COLO829 (cell line): ENCODE data around the gene CPNE5.
A peak's percentile ranks its signal among the peaks of the same experiment; 100 is the strongest.

ENCODE experiments used
- DNase-seq: peaks from one replicate; pipeline ENCODE4 v3.0.0; 2012; ENCODE audit warnings: low spot score

Gene CPNE5

GRCh38 chr6:36743538-36744303, 95.5 kb downstream of the CPNE5 start:
- no peak for DNase-seq

DNA sequence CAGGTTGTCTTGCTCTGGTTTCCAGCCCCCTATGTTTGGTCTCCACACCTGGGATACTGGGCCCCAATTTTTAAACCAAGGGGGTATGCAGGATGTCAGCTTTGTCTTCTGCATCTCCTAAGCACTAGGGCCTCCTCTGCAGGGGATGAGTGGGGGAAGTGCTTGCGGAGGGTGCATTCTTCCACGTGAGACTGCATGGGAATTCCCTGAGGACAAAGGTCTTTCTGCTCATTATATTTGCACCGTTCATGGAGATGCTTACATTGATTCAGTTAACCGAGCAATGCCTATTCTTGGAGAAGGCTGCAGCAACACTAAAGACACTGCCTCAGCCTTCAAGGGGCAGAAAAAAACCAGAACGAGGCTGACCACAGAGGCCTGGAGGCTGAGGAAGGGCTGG, 96.2 kb downstream of the CPNE5 start:
- no peak for DNase-seq

- no peak for DNase-seq
Observed at GRCh38 chr6:36742146-36742545, 97.1 kb downstream of the CPNE5 start.

GRCh38 chr6:36740818-36741179, 98.4 kb downstream of the CPNE5 start:
- DNase-seq, result no peak

DNA sequence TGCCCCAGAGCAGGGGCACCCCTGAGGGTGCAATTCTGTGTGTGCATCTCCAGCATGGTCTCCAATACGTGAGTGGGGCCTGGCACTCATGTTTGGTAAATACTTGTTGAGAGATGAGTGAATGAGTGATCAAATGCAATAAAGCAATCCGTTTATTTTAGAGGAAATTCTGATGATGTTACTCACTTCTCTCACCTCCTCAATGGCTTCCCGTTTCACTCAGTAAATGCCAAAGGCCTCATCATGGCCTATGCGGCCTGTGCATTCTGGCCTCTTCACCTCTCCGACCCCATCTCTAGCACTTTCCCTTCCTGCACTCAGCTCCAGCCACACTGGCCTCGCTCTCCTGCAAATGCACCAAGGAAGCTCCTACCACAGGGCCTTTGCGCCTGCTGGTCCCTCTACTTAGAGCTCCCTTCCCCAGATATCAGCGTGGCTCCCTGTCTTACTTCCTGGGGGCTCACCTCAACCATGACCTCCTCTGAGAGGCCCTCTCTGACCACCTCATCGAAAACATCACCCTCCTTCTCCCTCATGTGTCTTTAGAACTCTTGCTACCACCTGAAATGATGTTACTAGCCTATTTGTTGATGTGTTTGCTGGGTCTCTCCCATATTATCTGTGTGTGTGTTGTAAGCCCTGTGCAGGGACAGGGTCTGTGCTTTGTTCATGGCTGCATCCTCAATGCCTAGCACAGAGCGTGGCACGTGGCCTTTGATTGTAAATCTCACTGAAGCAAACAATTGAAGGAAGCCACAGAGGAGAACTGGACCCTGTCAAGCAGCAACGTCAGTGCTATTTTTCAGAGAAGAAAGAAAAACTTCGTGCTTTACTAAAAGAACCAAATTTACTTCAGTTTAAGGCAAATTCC, 99.1 kb downstream of the CPNE5 start:
- no peak for DNase-seq

DNA sequence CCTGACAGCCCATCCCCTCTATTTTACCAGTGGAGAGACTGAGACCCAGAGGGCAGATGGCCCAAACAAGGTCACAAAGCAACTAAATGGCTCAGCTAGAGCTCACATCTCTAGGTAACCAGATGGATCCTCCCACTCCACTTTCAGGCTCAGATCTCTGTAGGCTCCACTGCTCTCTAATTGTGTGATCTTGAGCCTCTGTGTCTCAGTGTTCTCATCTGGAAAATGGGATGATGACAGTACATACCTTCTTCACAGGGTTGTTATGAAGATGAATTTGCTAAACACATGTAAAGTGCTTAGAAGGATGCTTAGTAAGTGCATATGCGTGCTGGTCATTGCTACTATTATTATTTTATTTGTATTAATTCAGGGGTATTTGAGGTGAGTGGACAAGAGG, 101.1 kb downstream of the CPNE5 start:
- no peak for DNase-seq

GRCh38 chr6:36737043-36737785, 102.0 kb downstream of the CPNE5 start:
- no peak for DNase-seq

DNA sequence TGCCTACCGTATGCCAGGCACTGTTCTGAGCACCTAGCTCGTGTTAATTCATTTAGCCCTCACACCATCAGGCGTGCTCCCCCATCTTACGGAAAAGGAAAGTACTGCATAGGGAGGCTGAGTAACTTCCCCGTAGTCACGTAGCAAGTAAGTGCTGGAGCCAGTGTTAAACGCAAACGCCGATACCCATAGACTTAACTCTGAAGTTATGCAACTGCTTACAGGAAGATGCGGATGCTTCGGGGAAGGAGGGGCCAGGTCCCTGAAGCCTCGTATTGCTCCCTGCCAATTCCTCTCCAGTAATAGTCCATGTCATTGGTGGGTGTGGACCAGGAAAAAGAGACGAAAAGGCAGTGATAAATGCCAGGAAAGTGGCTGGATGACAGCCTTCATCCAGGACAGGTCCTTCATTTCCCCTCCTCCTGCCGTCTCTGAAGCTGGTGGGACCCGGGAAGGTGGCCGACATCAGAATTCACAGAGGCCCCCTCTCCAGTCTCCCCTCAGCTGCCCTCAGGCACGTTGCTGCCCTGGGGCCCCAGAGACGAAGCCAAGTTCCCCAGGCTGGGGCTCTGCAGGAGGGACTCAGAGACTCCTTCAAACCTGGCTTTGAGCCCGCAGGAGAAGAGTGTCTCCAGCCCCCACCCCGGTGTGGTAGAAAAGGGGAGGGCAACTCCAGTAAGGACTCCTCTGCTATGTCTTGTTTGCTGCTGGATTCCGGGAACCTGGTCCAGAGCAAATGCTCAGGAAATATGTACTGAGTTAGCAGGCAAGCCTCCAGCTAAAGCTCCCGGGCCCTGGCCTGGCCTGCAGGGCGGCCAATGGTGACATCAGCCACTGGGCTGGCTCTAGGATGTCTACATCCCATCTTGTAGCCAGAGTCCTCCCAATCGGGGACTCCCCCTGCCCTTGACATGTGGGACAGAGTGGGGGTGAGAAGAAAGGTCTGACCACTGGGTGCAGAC, 103.9 kb downstream of the CPNE5 start:
- no peak for DNase-seq

DNA sequence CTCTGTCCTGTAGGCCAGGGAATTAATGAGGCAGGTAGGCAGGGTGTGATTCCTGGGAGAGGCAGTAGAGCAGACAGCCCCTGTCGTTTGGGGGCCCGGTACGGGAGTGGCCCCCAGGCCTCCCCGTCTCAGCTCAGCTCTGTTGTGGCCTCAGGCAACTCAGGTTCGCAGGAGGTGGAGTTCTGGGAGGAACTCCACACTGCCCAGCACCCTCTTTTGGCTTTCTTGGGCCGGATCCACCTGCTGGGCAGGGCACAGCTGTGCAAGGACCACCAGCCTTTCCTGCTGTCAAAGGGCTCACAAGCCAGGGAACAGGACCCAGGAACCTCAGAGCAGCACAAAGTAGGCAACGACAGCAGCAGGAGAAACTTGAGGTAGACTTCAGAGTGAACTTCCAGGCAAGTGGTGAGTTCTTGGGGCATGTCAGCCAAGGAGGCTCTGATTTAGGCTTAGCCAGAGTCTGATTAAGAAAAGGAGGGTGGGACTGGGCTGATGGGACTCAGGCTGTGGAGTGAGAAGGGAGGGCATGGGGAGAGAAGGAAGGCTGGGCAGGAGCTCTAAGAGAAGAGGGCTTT, 104.7 kb downstream of the CPNE5 start:
- DNase-seq, result no peak

- no peak for DNase-seq
Observed at GRCh38 chr6:36733300-36733699, 105.9 kb downstream of the CPNE5 start.

DNA sequence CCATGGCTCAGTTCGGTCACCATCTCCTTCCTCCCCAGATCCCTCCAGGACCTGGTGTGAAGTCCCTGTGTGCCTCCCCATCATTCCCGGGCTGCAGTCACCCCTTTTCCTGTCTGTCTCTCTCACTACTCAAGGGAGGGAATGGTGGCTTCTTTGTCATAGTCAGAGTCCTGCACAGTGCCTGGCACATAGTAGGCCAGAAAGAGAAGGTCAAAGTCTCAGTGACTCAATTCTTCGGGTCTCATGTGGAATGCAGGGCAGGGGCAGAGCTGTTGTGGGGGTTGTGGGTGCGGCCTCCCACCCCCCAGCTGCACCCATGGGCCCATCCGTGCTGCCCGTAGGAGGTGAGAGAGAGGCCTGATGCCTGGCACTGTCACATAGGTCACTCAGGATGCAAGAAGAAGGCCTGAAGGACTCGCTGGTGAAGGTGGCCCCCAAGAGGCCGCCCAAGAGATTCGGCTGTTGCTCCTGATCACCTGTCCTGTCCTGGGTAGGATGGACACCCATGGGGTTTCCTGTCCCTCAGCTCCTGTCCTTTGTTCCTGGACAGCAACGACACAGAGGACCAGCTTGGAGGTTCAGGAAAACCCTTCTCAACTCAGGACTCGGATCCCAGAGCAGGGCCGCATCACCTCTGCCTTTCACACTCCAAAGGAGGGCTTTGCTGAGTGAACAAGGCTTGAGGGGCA, 107.5 kb downstream of the CPNE5 start:
- DNase-seq, result no peak

DNA sequence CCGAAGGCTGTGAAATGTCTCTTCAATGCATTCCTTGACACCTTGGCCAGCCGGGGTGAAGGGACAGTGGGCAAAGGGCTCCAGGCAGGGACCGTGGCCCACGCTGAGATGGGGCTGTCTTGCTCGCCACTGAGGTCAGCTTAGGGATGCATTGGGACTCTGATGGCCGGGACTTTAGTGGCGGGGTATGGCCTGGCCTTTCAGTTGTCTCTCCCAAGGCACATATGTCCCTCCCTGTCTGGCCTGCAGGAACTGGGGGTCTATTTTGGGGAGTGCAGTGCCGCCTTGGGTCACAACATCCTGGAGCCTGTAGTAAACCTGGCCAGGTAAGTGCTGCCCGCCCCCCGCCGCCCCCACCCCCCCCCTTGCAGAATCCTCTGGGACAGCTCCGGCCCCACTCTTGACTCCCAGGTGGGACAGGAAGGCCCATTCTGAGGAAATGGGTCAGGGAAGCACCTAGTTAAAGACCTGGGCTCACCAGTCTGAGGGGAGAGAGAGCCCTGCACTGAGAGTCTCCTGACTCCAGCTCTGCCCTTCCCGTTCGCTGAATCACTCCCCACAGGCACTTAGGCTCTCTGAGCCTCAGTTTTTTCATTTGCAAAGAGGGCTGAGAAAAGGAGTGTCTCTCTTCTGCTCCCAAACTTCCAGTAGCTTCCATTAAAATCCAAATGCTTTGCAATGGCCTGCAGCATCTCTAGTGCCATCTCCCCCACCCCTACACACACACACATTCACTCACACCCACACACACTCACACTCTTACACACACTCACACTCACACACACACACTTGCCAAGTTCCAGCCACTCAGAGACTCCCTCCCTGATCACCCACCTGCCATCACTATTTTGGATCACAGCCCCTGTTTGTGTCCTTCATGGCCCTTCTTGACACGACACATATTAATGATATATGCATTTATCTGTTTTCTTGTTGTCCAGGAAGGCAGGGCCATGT, 108.5 kb downstream of the CPNE5 start:
- no peak for DNase-seq

- peak; percentile 90 for DNase-seq
Observed at GRCh38 chr6:36729161-36729524, 110.1 kb downstream of the CPNE5 start.

- no peak for DNase-seq
Observed at GRCh38 chr6:36728289-36729160, 110.7 kb downstream of the CPNE5 start.

DNA sequence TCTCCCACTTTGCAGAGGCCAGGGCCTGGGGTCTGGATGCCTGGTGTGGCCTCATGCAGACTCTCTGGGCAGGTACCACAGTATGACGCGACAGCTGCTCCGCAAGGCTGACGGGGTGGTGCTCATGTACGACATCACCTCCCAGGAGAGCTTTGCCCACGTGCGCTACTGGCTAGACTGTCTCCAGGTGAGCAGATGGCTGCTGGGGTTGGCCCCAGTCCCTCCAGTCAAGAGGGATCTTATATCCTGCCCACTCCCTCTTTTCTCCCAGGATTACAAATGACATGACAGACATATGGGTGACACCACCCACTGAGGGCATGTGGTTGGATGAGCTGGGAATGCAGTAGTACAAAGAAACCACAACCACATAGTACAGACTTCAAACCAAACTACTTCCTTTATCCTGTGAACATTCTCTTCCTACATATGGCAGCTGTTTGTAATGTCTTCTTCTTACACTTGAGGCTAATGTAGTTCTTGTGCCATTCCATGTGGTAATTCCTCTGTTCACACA, 111.7 kb downstream of the CPNE5 start:
- peak; percentile 18 for DNase-seq

- DNase-seq, result no peak
Observed at GRCh38 chr6:36725581-36725980, 113.7 kb downstream of the CPNE5 start.

DNA sequence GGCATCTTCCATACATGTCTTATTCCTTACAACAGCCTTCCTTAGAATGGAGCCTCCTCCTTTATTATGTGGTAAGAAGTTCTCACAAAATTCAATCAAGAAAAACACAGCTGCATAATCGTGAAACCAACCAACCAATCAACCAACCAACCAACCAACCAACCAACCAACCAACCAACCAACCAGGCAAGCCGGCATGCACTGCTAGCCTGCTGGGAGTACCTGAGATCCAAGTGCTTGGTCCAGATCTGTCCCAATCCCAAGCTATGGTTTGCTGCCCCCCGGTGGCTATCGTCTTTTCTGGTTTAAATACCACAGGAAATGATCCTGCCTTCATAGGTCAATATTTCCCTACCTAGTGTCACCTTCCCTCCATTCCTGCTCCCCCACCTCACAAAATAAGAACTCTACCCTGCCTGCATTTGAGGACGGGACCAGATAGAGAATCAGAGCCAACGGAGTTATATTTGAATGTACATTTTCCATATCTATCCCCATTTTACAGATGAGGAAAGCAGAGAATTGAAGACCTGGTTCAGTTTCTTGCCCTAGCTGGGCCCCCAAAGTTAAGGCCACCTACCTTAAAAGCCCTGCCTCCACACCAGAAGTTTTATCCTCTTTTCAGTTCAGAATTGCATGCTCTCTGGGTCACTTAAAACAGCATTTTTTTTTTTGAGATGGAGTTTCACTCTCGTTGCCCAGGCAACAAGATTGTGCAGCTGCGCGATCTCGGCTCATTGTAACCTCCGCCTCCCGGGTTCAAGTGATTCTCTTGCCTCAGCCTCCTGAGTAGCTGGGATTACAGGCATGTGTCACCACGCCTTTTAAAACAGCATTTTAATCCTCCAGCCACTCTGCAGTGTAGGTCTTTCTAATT, 114.5 kb downstream of the CPNE5 start:
- peak; percentile 77 for DNase-seq
